GM23338 (cell line): ENCODE results near the gene UNC93B1. TPM values are rescaled to one million over a fixed set of nuclear protein-coding genes. Genes with fewer than 3 reads are reported as not detected.
"Not testable (repeated sequence)": the region's sequence is repeated elsewhere in the genome, so short reads cannot be mapped to it uniquely, and the experiment has no call there.

Experiments
- ATAC-seq: fragments of 200-7000 bp; cut with Tn5 transposase; 3 replicates; pipeline ENCODE4 v1.9.1; 2020
- DNase-seq: peaks from one replicate; pipeline ENCODE4 v3.0.0-alpha.2; 2015; ENCODE audit warnings: low spot score
- H2AFZ ChIP-seq: fragments of 200-600 bp; sonication (generic); 2 replicates; pipeline ENCODE4 v1.8.0; 2016; ENCODE audit warnings: antibody characterized with exemption, mild to moderate bottlenecking, moderate library complexity
- H3F3A ChIP-seq: fragments of 200-600 bp; sonication (generic); replicated peaks from 2 replicates; pipeline ENCODE4 v1.8.0; 2017; ENCODE audit warnings: antibody characterized with exemption, mixed run types, low read depth
- H3K27ac ChIP-seq: fragments of 200-600 bp; sonication (generic); 2 replicates; pipeline ENCODE4 v1.6.1; 2016; ENCODE audit warnings: low read depth
- H3K27me3 ChIP-seq: fragments of 200-600 bp; sonication (generic); 2 replicates; pipeline ENCODE4 v1.8.0; 2016; ENCODE audit warnings: mild to moderate bottlenecking, mixed run types, moderate library complexity; ENCODE audit not compliant: insufficient read depth
- H3K36me3 ChIP-seq: fragments of 200-600 bp; sonication (generic); 2 replicates; pipeline ENCODE4 v1.8.0; 2016; ENCODE audit warnings: mild to moderate bottlenecking; ENCODE audit not compliant: insufficient read depth
- H3K4me1 ChIP-seq: fragments of 200-600 bp; sonication (generic); 2 replicates; pipeline ENCODE4 v1.8.0; 2016; ENCODE audit warnings: mild to moderate bottlenecking, moderate library complexity; ENCODE audit not compliant: insufficient read depth
- H3K4me2 ChIP-seq: fragments of 200-600 bp; sonication (generic); 2 replicates; pipeline ENCODE4 v1.7.1; 2017; ENCODE audit warnings: mixed run types
- H3K4me3 ChIP-seq: fragments of 200-600 bp; sonication (generic); 2 replicates; pipeline ENCODE4 v1.6.1; 2016; ENCODE audit warnings: mixed run types
- H3K79me2 ChIP-seq: fragments of 200-600 bp; sonication (generic); replicated peaks from 2 replicates; pipeline ENCODE4 v1.8.0; 2017; ENCODE audit warnings: mild to moderate bottlenecking; ENCODE audit not compliant: insufficient read depth
- H3K9me2 ChIP-seq: fragments of 200-600 bp; sonication (generic); 2 replicates; pipeline ENCODE4 v1.8.0; 2017; ENCODE audit not compliant: insufficient read depth
- H4K20me1 ChIP-seq: fragments of 200-600 bp; sonication (generic); replicated peaks from 2 replicates; pipeline ENCODE4 v1.8.0; 2017; ENCODE audit warnings: mild to moderate bottlenecking; ENCODE audit not compliant: insufficient read depth
- H3K27ac Mint-ChIP-seq: 2 replicates; pipeline ENCODE4 v1.8.0; 2020; ENCODE audit warnings: inconsistent platforms, mild to moderate bottlenecking, moderate library complexity, mixed read lengths
- H3K27me3 Mint-ChIP-seq: 3 replicates; pipeline ENCODE4 v1.8.0; 2022; ENCODE audit warnings: low read depth, mild to moderate bottlenecking, moderate library complexity, mixed read lengths, inconsistent platforms; ENCODE audit not compliant: insufficient read depth, poor library complexity
- H3K36me3 Mint-ChIP-seq: 3 replicates; pipeline ENCODE4 v1.8.0; 2021; ENCODE audit warnings: low read depth, mild to moderate bottlenecking, inconsistent platforms, moderate library complexity, mixed read lengths
- H3K4me1 Mint-ChIP-seq: 3 replicates; pipeline ENCODE4 v1.8.0; 2020; ENCODE audit warnings: mild to moderate bottlenecking, inconsistent platforms, mixed read lengths
- H3K4me3 Mint-ChIP-seq: 3 replicates; pipeline ENCODE4 v1.8.0; 2021; ENCODE audit warnings: moderate library complexity, mild to moderate bottlenecking, inconsistent platforms, mixed read lengths
- H3K9me3 Mint-ChIP-seq: 3 replicates; pipeline ENCODE4 v1.8.0; 2020; ENCODE audit warnings: moderate library complexity, mild to moderate bottlenecking, inconsistent platforms, mixed read lengths
- POLR2AphosphoS5 ChIP-seq: IDR thresholded peaks from 2 replicates; pipeline ENCODE4 v1.6.1; 2016; ENCODE audit warnings: antibody characterized with exemption, low read depth
- polyA plus RNA-seq: library from polyadenylated mRNA; unstranded; fragments of >200 nt; fragmentation: Nextera tagmentation; extraction: Ambion mirVana; gene quantifications from 2 replicates; pipeline ENCODE4 v1.2.1, GENCODE V29; 2016
- total RNA-seq: library from RNA; depleted of rRNA; stranded (reverse); fragments of >200 nt; shearing (Covaris generic); gene quantifications from 2 replicates; pipeline ENCODE4 v1.2.3, GENCODE V29; 2014
- TF ChIP-seq, protein P1 (sequence below), 2 experiments: fragments of 200-600 bp in 1 of 2; sonication (generic) in 1 of 2; conservative IDR thresholded peaks; 2 replicates each; pipeline versions ENCODE4 v1.5.1 to v1.6.1; 2016 to 2017; ENCODE audit warnings: antibody characterized with exemption in 2 of 2, low read depth in 2 of 2, mild to moderate bottlenecking in 2 of 2, moderate library complexity in 1 of 2

UNC93B1 gene
- total and polyA plus RNA-seq, 2 experiments from 2014 or later, result 16.2 to 34.4 TPM

DNA sequence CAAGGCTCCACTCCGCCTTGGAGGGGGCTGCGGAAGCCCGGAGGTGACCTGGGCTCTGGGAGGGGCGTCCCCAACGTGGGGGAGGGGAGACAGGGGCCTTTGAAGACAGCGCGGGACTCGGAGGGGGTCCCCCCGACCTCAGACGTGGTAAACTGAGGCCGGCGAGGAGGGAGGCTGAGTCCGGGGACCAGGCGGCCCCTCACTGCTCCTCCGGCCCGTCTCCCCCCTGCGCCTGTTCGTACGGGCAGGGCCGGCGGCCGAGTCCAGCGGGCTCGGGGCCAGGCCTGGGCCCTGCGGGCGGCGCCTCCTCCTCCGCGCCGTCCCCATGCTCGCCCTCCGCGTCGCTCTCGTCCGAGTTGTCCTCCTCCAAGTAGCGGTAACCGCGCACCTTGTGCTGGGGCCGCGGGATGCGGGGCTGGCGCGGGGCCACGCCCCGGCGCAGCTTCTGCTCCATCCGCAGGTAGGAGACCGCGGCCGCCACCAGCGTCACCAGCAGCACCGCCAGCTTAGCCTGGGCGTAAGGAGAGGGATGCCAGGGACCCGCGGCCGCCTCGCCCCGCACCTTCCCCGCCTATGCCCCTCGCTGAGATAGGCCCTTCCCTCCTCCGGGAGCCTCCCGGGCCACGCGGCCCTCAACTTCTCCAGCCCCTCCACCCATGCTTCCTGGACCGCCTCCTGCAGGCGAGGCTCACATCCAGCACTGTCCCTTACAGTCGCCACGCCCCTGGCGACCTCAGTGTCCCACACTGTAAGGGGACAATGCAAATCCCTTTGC, 12.4 kb downstream of the UNC93B1 start:
- TF ChIP-seq, protein P1, sequence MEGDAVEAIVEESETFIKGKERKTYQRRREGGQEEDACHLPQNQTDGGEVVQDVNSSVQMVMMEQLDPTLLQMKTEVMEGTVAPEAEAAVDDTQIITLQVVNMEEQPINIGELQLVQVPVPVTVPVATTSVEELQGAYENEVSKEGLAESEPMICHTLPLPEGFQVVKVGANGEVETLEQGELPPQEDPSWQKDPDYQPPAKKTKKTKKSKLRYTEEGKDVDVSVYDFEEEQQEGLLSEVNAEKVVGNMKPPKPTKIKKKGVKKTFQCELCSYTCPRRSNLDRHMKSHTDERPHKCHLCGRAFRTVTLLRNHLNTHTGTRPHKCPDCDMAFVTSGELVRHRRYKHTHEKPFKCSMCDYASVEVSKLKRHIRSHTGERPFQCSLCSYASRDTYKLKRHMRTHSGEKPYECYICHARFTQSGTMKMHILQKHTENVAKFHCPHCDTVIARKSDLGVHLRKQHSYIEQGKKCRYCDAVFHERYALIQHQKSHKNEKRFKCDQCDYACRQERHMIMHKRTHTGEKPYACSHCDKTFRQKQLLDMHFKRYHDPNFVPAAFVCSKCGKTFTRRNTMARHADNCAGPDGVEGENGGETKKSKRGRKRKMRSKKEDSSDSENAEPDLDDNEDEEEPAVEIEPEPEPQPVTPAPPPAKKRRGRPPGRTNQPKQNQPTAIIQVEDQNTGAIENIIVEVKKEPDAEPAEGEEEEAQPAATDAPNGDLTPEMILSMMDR (conservative IDR thresholded peaks at IDR 0.05; ENCODE audit: low read depth in 2 of 2), result peak; percentile 32 to 50; a peak in 3 of 4 replicates
- H3K36me3 ChIP-seq, ATAC-seq, DNase-seq, H3K9me3 Mint-ChIP-seq, H3K4me1 Mint-ChIP-seq, H2AFZ ChIP-seq, H3F3A ChIP-seq, H3K27me3 ChIP-seq, H3K9me2 ChIP-seq, H4K20me1 ChIP-seq, H3K4me1 ChIP-seq, H3K36me3 Mint-ChIP-seq, H3K79me2 ChIP-seq, H3K27ac Mint-ChIP-seq, H3K27ac ChIP-seq: not testable (repeated sequence)
- Mint-ChIP-seq H3K27me3 (peaks cover 23% of the 10 kb centered on the region), H3K4me3 (peak overlapping the region; percentile 76)
- peak overlapping the region; percentile 63 for H3K4me3 ChIP-seq
- H3K4me2 ChIP-seq, result peak overlapping the region; percentile 84

DNA sequence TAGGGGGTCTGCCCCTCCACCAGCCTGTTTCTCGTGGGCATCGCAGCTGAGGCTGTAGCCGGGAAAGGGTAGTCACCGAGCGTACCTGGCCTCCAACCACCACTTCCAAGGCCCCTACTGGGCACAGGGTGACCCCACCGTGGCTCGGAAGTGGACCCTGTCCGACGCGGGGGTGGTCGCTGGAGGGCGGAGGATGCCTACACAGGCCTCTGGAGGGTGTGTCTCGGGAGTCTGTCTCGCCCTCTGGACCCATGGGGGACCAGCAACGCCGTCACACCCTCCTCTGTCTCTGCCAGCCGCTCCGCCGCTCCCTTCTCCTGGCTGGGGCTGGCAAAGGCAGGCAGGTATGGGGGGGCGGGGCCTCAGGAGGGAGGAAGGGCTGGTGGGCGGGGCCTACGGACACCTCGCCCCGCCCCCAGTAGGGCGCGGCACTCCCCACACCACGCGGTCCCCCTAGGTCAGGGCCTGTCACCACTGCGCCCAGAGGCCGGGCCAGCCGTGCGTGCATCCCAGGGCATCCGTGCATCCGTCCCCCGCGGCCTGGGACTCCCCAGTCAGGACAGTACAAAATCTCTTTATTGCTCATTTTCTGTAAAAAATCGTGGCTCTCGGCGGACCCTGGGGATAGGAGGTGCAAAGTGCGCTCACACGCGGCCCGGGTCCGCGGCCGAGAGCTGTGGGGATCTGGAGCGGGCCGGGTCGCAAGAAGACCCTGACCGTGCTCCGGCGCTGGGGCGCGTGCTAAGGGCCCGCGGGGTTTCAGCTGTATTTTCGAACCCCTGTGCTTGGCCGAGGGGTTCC, 13.2 kb downstream of the UNC93B1 start:
- peak overlapping the region; percentile 63 for H3K4me3 ChIP-seq

DNA sequence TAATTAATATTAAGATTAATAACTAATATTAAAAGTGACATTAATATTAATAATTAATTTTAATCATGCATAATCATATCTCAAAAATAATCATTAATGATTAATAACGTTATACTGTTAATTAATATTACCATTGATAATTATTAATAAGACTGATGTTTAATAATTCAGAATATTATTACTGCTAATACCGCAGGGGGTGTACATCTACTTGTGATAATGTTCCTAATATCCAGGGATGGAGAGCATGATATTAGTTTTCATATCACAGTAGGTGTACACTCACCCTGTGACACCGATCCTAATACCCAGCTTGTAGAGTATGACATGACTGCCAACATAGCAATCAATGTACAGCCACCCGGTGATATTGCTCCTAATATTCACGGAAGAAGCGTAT, 18.6 kb downstream of the UNC93B1 start:
- H3F3A ChIP-seq, H3K4me3 Mint-ChIP-seq, H3K36me3 ChIP-seq, H2AFZ ChIP-seq, H3K27ac Mint-ChIP-seq, H3K9me3 Mint-ChIP-seq, ATAC-seq, H3K27me3 ChIP-seq, DNase-seq, H3K4me3 ChIP-seq, H4K20me1 ChIP-seq, H3K27ac ChIP-seq, H3K4me2 ChIP-seq, H3K4me1 ChIP-seq, H3K9me2 ChIP-seq, H3K27me3 Mint-ChIP-seq, H3K36me3 Mint-ChIP-seq, H3K4me1 Mint-ChIP-seq, H3K79me2 ChIP-seq: not testable (repeated sequence)

More for the DNA sequence above, 13.2 kb downstream of the UNC93B1 start:
- H3K36me3 ChIP-seq, H3K79me2 ChIP-seq, H3F3A ChIP-seq, H3K36me3 Mint-ChIP-seq, H3K27ac ChIP-seq, H2AFZ ChIP-seq, H3K4me1 ChIP-seq, H3K9me3 Mint-ChIP-seq, H3K9me2 ChIP-seq, H3K27me3 ChIP-seq, H3K4me1 Mint-ChIP-seq, H4K20me1 ChIP-seq: not testable (repeated sequence)
- H3K4me2 ChIP-seq, result peak overlapping the region; percentile 84
- H3K27ac Mint-ChIP-seq, result peak overlapping the region; percentile 92
- H3K27me3 Mint-ChIP-seq, result peaks cover 23% of the 10 kb centered on the region
- DNase-seq (peak; percentile 71), ATAC-seq (peak; percentile 99)
- H3K4me3 Mint-ChIP-seq, result peak overlapping the region; percentile 76
- TF ChIP-seq POLR2AphosphoS5, result peak; percentile 87
